GM21515 (cell line): ENCODE measurements around the gene PCBP4.
"Not testable (repeated sequence)": the region's sequence is repeated elsewhere in the genome, so short reads cannot be mapped to it uniquely, and the experiment has no call there.

Experiments used
- ATAC-seq: cut with Tn5 transposase; IDR thresholded peaks from one replicate; pipeline ENCODE4 v1.9.1; 2021; ENCODE audit not compliant: unreplicated experiment

PCBP4 gene

DNA sequence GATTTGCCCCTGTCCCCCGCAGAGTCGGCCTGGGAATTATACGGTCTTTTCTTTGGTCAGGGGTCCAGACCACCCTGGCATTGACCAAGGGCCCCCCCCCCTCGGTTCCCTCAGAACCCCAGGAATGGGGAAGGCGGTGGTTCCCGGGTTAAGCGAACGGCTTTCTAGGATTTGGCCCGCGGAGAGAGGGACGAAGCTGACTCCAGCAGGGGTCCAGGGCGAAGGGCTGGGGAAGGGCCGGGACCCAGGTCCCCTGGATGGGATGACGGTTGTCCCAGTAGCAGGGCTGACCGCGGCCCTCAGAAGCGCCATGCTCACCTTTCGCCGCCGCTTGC, 25.8 kb downstream of the PCBP4 start:
- ATAC-seq: no peak

DNA sequence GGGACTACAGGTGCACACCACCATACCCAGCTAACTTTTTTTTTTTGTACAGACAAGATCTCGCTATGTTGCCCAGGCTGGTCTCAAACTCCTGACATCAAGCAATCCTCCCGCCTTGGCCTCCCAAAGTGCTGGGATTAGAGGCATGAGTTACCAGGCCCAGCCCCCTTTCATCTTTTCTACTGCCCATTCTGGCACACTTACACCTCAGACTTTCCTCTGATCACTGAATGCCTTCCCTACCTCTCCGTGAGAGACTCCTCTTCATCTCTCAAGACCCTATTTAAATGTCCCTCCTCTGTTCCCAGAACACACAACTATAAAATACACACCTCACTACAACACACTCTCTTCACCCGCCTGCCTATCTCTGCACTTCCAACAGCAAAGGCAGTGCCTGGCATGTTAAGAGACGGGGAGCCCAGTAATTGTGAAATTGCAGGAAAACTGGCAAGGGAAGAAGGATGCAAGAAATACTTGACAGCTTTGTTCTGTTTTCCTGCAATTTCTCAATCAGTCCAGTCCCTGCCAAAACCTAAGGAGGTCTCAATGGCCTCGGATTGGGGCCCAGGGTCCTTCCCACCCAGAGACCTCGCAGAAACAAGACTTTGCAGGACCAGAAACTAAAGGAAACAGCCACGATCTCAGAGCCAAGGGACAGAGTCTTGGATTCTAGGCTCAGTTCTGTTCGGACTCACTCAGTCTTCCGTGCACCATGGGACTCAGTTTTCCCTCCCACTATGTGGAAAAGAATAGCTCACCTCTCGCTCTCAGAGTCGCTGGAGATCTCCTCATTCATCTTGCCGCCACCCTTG, 26.4 kb downstream of the PCBP4 start:
- no peak for ATAC-seq

DNA sequence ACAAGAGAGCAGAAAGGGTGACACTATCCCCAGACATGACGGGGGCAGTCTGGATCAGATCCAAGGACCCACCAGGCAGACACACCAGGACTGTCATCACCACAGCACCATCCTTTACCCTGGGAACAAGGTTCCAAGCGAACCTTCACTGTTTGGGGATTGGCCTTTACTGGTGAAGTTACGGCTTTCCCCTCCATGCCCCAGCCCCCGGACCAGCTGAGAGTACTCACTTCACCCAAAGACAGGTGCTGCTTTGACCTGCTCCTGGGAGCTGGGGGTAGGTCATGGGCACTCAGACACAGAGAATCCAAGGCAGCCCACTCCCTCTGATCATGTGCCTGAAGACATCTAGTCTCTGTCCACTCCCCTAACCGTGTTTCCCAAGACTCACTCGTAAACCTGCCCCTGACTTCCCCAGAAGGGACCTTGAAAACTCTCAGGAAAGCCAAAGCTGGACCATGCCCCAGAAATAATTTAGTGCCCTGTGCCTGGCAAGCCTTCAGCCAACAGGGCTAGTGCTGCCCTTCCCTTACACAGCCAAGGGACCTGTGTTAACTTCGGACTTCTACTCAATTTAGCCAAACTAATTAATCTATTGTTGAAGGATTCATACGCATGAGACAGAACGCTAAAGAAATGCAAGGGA, 28.4 kb downstream of the PCBP4 start:
- ATAC-seq: no peak

GRCh38 chr3:51937611-51938450, 29.4 kb downstream of the PCBP4 start:
- ATAC-seq: no peak

GRCh38 chr3:51937014-51937413, 30.2 kb downstream of the PCBP4 start:
- no peak for ATAC-seq

GRCh38 chr3:51935886-51936755, 31.1 kb downstream of the PCBP4 start:
- ATAC-seq: no peak

DNA sequence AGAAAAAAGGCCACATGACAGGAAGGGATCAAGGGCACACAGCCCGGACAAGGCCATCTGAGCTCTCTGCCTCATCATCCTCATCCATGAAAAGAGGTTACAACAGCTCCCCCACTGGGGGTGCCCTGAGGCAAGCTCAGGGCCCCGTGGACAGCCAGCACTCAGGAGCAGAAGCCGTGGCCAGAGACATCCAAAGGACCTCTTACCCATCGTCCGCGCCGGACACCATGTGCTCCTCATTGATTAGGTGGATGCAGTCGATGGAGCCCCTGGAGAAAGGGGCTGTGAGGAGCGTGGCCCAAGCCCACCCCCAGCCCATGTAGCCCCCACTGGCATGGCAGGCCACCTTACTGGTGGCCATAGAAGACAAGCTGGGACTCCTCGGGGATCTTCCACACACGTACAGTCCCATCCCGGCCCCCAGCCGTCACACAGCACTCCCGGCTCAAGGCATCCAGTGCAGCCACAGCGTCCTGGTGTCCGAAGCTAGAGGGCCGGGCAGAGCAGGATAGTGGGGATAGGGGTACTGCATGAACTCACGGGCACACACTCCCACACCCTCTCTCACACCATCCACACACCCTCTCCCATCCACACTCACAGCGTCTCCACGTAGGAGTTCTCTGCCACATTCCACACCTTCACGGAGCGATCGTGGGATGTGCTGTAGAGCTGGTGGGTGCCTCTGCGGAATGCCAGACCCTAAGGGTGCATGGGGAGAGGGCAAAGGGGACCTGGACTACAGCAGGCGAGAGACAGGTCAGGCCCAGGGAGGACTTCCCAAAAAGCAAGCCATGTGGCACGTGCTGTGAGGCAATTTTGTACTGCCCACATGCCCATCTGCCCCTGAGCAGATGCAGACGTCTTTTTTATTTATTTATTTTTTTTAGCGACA, 32.0 kb downstream of the PCBP4 start:
- no peak for ATAC-seq

DNA sequence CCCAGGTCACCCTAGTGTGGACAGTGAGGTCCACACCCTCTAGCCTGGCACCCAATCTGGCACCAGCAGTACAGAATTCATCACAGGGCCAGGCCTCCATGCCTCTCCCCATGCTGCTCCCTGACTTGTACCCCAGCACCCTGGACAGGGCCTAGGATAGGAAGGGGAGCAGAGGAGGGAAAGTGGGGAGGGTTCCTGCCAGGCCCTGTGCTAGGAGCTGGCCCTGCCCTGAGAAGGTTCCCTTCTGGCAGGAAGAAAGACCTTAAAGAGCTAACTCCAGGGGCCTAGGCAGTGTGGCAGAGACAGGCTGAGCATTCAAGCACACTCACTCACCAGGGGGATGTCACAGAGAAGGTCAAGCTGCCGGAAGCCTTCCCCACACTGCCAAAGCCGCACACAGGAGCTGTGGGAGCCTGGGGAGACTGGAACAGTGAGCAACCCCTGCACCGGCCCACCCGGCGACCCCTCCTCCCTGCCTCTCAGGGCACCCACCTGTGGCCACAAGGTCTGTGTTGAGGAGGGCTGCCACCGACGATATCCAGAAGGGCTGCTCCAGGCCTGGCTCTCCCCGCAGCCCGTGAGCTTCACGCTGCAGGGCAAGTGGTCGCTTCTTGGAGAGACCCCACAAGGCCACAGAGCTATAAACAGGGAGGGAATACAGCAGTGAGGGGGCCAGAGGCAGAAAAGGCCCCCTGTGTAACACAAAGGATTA, 33.0 kb downstream of the PCBP4 start:
- ATAC-seq: no peak

GRCh38 chr3:51933471-51934138, 33.6 kb downstream of the PCBP4 start:
- no peak for ATAC-seq

DNA sequence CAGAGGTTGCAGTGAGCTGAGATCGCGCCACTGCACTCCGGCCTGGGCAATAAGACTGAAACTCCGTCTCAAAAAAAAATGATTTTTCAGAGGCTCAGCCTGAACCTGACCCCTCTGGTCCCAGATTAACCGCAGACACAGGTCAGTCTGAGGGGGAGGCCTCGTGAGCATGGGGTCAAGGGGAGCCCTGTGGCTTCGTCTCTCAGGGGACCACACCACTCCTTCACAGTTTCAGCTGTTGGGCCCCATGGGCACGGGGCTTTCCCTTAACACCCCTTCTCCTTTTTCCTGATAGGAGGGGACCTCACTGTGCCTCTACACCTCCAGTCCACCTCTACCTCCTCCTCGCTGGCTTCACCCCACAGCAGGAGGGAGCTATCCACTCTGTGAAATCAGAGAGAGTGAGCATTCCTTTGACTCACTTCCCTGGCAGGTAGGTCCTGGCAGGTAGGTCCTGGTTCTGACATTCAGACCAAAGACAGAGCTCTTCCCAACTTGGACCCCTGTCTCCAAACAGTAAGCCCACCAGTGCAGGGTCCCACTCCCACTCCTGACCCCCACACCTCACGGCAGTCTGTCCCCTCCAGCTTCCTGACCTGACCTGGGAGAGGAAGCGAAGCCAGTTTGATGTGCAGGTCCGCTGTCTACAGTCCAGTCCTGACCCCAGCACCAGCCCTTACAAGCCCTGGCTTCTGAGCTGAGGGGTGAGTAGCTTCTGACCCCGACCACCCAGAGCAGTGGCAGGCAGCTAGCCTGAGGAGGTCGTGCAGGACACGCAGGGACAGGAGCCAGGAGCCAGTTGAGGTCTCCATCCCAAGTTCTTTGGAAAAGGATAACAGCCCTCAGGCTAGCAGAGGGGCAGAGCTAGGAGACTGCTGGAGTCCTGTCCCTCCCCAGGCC, 34.5 kb downstream of the PCBP4 start:
- ATAC-seq: no peak

DNA sequence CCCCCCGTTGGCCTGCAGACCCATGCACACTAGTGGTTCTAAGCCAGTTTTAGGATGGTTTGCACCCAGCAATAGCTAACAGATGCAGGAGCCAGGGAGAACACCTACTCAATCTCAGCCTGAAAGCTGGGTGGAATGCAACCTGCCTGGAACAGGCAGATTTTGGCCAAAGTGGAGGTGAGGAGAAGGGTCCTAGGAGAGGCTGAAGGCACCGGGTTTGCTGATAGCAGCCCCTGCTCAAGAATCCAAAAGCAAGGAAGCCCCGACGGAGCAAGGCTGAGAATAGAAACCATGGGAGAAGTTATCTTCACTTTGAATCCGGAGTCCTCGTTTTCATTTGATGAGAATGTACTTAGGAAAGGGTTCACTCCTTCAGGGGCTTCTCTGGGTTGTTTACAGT, 35.5 kb downstream of the PCBP4 start:
- ATAC-seq: no peak

DNA sequence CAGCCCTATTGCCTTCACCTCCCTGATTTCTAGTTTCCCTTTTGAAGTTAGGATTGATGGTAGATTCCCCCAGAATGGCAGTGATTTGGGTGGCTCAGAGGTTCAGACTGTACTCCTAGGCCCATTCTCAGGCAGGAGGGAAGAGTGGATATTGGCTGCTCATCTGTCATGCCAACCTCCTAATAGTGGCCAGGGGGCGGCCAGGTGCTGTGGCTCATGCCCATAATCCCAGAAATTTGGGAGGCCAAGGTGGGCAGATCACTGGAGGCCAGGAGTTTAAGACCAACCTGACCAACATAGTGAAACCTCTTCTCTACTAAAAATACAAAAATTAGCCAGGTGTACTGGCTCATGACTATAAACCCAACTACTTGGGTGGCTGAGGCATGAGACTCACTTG, 36.8 kb downstream of the PCBP4 start:
- no peak for ATAC-seq

GRCh38 chr3:51929420-51930003, 37.7 kb downstream of the PCBP4 start:
- ATAC-seq: no peak

DNA sequence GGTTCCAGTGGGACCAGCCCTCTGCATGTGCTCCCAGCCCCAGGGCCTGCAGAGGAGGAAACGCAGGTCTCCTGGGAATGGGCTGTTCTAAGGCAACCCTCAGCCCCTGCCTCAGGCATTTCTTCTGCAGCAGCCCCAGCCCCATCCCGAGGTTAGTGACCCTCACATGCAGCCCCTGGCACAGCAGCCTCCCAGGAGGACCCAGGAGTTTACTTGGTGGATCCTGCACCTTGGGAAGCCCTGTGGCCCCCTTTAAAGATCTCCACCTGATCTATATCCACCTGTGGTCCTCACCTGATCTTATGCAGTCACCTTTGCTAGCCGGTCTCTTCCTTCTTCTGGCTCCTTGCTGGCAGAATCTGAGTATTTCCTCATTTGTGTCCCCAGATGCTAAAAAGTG, 38.3 kb downstream of the PCBP4 start:
- ATAC-seq: not testable (repeated sequence)

DNA sequence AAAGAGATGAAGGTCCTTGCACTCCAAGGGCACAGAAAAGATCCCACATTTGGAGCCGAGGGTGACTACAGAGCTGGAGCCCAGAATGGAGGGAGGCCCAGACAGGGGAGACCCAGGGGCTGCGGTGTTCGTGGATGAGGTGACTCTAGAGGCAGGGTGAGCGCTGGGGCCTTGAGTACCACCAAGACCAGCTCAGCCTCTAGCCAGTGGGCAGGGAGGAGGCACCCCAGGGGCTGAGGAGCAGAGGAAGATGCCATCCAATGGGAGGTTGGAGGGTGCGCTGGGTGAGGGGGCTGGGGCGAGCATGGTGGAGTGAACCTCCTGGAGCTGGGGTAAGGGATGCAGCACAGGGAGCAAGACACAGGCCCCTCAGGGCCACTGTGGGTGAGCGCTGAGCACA, 38.8 kb downstream of the PCBP4 start:
- ATAC-seq: no peak

DNA sequence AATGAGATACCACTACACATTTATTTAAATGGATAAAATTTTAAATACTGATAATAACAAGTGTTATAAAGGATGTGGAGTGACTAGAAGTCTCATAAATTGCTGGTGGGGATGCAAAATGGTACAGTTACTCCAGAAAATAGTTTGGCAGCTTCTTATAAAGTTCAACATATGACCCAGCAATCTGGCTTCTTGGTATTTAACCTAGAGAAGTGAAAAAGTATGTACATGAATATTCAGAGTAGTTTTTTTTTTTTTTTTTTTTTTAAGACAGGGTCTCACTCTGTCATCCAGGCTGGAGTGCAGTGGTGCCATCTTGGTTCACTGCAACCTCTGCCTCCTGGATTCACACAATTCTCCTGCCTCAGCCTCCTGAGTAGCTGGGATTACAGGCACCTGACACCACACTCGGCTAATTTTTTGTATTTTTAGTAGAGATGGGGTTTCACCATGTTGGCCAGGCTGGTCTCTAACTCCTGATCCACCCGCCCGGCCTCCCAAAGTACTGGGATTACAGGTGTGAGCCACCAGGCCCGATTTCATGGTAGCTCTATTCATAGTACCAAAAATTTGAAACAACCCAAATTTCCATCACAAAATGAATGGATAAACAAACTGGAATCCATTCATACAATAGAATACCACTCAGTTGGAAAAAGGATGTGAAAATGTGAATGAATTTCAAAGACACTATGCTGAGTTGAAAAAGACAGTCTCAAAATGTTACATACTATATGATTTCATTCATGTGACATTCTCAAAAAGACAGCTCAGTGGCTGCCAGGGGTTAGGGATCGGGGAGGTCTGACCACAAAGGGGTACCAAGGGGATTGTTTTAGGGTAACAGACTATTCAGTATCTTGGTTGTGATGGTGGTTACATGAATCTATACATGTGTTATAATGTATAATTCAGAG, 39.9 kb downstream of the PCBP4 start:
- ATAC-seq: no peak
